Neuronal stem cell (in vitro differentiated cells): Measurements from ENCODE around the gene GSPT1.

Experiments used
- DNase-seq: peaks from one replicate; pipeline ENCODE4 v3.0.0-alpha.2; 2013; ENCODE audit warnings: low spot score
- H2AFZ ChIP-seq: one replicate; pipeline ENCODE4 v1.6.1; 2013; ENCODE audit warnings: mild to moderate bottlenecking, low read length, inconsistent platforms
- H2AK5ac ChIP-seq: 2 replicates; pipeline ENCODE4 v1.6.1; 2013; ENCODE audit warnings: low read depth, mild to moderate bottlenecking, inconsistent platforms, low read length, moderate library complexity, mixed read lengths
- H2BK120ac ChIP-seq: 2 replicates; pipeline ENCODE4 v1.6.1; 2013; ENCODE audit warnings: low read depth, mild to moderate bottlenecking, inconsistent platforms, low read length, moderate library complexity, mixed read lengths
- H2BK12ac ChIP-seq: one replicate; pipeline ENCODE4 v1.6.1; 2013; ENCODE audit warnings: low read length, inconsistent platforms
- H2BK15ac ChIP-seq: 2 replicates; pipeline ENCODE4 v1.6.1; 2013; ENCODE audit warnings: mild to moderate bottlenecking, low read length, inconsistent platforms, mixed read lengths
- H2BK5ac ChIP-seq: one replicate; pipeline ENCODE4 v1.6.1; 2013; ENCODE audit warnings: inconsistent platforms, mild to moderate bottlenecking, low read length, moderate library complexity
- H3K14ac ChIP-seq: one replicate; pipeline ENCODE4 v1.6.1; 2013; ENCODE audit warnings: low read length, inconsistent platforms
- H3K18ac ChIP-seq: 2 replicates; pipeline ENCODE4 v1.6.1; 2013; ENCODE audit warnings: low read length, inconsistent platforms
- H3K23ac ChIP-seq: 2 replicates; pipeline ENCODE4 v1.6.1; 2013; ENCODE audit warnings: low read depth, mild to moderate bottlenecking, mixed read lengths, low read length, inconsistent platforms; ENCODE audit not compliant: poor library complexity
- H3K27ac ChIP-seq: replicated peaks from 3 replicates; pipeline ENCODE4 v1.5.1; 2013; ENCODE audit warnings: low read length, inconsistent platforms
- H3K27me3 ChIP-seq, 3 experiments: 2 replicates each; pipeline ENCODE4 v1.6.1; 2013; ENCODE audit warnings: low read length in 3 of 3, mild to moderate bottlenecking in 2 of 3, inconsistent platforms in 1 of 3, low read depth in 1 of 3, mixed read lengths in 1 of 3, moderate library complexity in 1 of 3; ENCODE audit not compliant: control insufficient read depth in 3 of 3, insufficient read depth in 3 of 3
- H3K36me3 ChIP-seq, 2 donors: replicated peaks in 1 of 2; 2 replicates each; pipeline ENCODE4 v1.6.1; 2013; ENCODE audit warnings: low read length in 2 of 2; ENCODE audit not compliant: control insufficient read depth in 2 of 2, insufficient read depth in 2 of 2
- H3K4ac ChIP-seq: 2 replicates; pipeline ENCODE4 v1.6.1; 2013; ENCODE audit warnings: inconsistent platforms, mild to moderate bottlenecking, low read length, moderate library complexity
- H3K4me1 ChIP-seq, 2 donors: 1 replicate in 1 of 2; 2 replicates in 1 of 2; pipeline ENCODE4 v1.6.1; 2013; ENCODE audit warnings: low read length in 2 of 2, low read depth in 1 of 2; ENCODE audit not compliant: control insufficient read depth in 2 of 2, insufficient read depth in 1 of 2
- H3K4me2 ChIP-seq: one replicate; pipeline ENCODE4 v1.6.1; 2013; ENCODE audit warnings: mild to moderate bottlenecking, low read length, inconsistent platforms; ENCODE audit not compliant: insufficient read depth, poor library complexity, severe bottlenecking
- H3K4me3 ChIP-seq, 2 donors: 2 replicates each; pipeline ENCODE4 v1.5.1; 2013; ENCODE audit warnings: low read length in 2 of 2, mild to moderate bottlenecking in 2 of 2, inconsistent platforms in 1 of 2, moderate library complexity in 1 of 2
- H3K79me1 ChIP-seq: one replicate; pipeline ENCODE4 v1.6.1; 2013; ENCODE audit warnings: low read depth, mild to moderate bottlenecking, inconsistent platforms, low read length, moderate library complexity
- H3K9ac ChIP-seq: one replicate; pipeline ENCODE4 v1.6.1; 2013; ENCODE audit warnings: mild to moderate bottlenecking, low read depth, low read length, inconsistent platforms; ENCODE audit not compliant: poor library complexity
- H3K9me3 ChIP-seq, 2 donors: replicated peaks in 1 of 2; 2 replicates each; pipeline versions ENCODE3 to v1.6.1; 2013; ENCODE audit warnings: low read length in 2 of 2, mild to moderate bottlenecking in 2 of 2, inconsistent platforms in 1 of 2, low read depth in 1 of 2, mixed read lengths in 1 of 2, moderate library complexity in 1 of 2; ENCODE audit not compliant: control insufficient read depth in 2 of 2, insufficient read depth in 1 of 2
- H4K8ac ChIP-seq: one replicate; pipeline ENCODE4 v1.6.1; 2013; ENCODE audit warnings: low read depth, mild to moderate bottlenecking, inconsistent platforms, low read length, moderate library complexity
- H4K91ac ChIP-seq: one replicate; pipeline ENCODE4 v1.6.1; 2013; ENCODE audit warnings: low read length, low read depth, mild to moderate bottlenecking, inconsistent platforms; ENCODE audit not compliant: poor library complexity
- WGBS, 2 donors: extraction: QIAGEN DNeasy Blood & Tissue Kit; methylation state at CpG; one replicate each; pipeline ENCODE4 v1.1.7; 2013; ENCODE audit warnings: missing lambda C conversion rate in 2 of 2, mixed read lengths in 1 of 2; ENCODE audit not compliant: insufficient read length in 2 of 2, insufficient replicate concordance in 1 of 2; ENCODE audit errors: extremely low coverage in 2 of 2; 5-methylcytosine and 5-hydroxymethylcytosine counted together

The GSPT1 gene

DNA sequence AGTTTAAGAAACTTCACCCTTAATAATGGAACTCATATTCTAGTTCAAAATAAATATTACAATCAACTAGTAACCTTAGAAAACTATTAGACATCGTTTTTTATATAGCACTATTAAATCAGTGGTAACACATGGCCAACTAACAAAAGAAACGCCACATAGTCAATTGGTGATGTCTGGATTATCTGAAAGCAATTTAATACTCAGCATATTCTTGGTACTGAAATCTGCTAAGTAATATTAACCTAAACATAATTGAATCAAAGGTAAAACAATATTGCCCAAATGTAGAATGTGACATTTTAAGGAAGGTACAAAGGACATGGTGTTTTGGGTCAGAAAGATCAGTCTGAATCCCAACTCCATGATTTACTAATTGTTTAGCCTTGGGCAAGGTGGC lies 53.3 kb downstream of the GSPT1 start:
- H3K36me3 ChIP-seq: peaks cover 0 to 5% of the 10 kb centered on the region in 2 donors
- no peak overlapping the region for H3K18ac ChIP-seq
- no peak overlapping the region for H2BK5ac ChIP-seq
- H3K4me1 ChIP-seq: no peaks in the 10 kb centered on the region
- H4K91ac ChIP-seq: no peak overlapping the region
- H3K23ac ChIP-seq: no peak overlapping the region
- H3K27ac ChIP-seq: no peak overlapping the region
- H3K9ac ChIP-seq: no peak overlapping the region
- no peaks in the 10 kb centered on the region for H3K9me3 ChIP-seq
- no peak for DNase-seq
- no peak overlapping the region for H3K14ac ChIP-seq
- H2BK12ac ChIP-seq: no peak overlapping the region
- no peak overlapping the region for H2AK5ac ChIP-seq
- H2AFZ ChIP-seq: no peak overlapping the region
- no peak overlapping the region for H4K8ac ChIP-seq
- no peaks in the 10 kb centered on the region for H3K79me1 ChIP-seq
- no peaks in the 10 kb centered on the region for H3K27me3 ChIP-seq
- H2BK15ac ChIP-seq: no peak overlapping the region
- H3K4me3 ChIP-seq: no peak overlapping the region
- H3K4me2 ChIP-seq: no peak overlapping the region
- no peak overlapping the region for H2BK120ac ChIP-seq
- H3K4ac ChIP-seq: no peak overlapping the region
- no CpG with 5 or more reads among the region's 2 CpGs for WGBS, 2 donors

DNA sequence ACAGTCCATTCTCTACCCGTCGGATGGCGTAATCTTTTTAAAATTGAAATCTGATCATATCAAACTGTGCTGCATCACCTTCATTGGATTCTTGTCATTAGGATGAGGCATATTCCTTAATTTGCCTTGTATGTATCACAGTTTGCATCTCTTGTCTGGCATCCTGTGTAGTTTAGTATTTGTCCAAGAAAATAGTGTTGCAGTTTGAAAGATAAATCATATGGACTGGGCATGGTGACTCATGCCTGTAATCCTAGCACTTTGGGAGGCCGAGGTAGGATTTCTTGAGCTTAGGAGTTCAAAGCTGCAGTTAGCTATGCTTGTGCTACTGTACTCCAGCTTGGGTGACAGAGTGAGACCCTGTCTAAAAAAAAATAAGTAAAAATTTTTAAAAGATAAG lies 58.6 kb downstream of the GSPT1 start:
- no CpG with 5 or more reads among the region's 4 CpGs for WGBS, 2 donors
- no peak overlapping the region for H2BK12ac ChIP-seq

GRCh38 chr16:11852092-11852809 lies 63.5 kb downstream of the GSPT1 start:
- H4K91ac ChIP-seq: no peak overlapping the region
- no peak overlapping the region for H4K8ac ChIP-seq
- H2BK12ac ChIP-seq: no peak overlapping the region
- peak overlapping the region; percentile 87 to 99 for H3K4me3 ChIP-seq
- WGBS, 2 donors: no CpG with 5 or more reads among the region's 33 CpGs
- H2AK5ac ChIP-seq: no peak overlapping the region
- H2AFZ ChIP-seq: peak overlapping the region; percentile 91
- H3K4me2 ChIP-seq: peak overlapping the region; percentile 63
- H3K14ac ChIP-seq: no peak overlapping the region
- H3K27ac ChIP-seq: no peak overlapping the region
- H3K27me3 ChIP-seq: no peaks in the 10 kb centered on the region
- peak overlapping the region; percentile 90 for H3K9ac ChIP-seq
- H3K18ac ChIP-seq: no peak overlapping the region
- no peak for DNase-seq
- no peak overlapping the region for H3K23ac ChIP-seq
- H3K4ac ChIP-seq: no peak overlapping the region
- no peak overlapping the region for H2BK15ac ChIP-seq
- peaks cover 2 to 8% of the 10 kb centered on the region in 2 donors for H3K4me1 ChIP-seq
- peaks cover 8 to 41% of the 10 kb centered on the region in 2 donors for H3K36me3 ChIP-seq
- H2BK5ac ChIP-seq: peak overlapping the region; percentile 10
- no peaks in the 10 kb centered on the region for H3K9me3 ChIP-seq
- H2BK120ac ChIP-seq: no peak overlapping the region
- peaks cover 13% of the 10 kb centered on the region for H3K79me1 ChIP-seq

More for the DNA sequence above, 58.6 kb downstream of the GSPT1 start:
- Histone ChIP-seq H2BK120ac (no peak overlapping the region), H3K27ac (no peak overlapping the region), H3K14ac (no peak overlapping the region), H3K18ac (no peak overlapping the region), H3K4ac (no peak overlapping the region), H2BK5ac (no peak overlapping the region), H4K8ac (no peak overlapping the region), H3K27me3 (no peaks in the 10 kb centered on the region), H3K23ac (no peak overlapping the region), H2AK5ac (no peak overlapping the region), H4K91ac (no peak overlapping the region), H3K79me1 (no peaks in the 10 kb centered on the region), H3K4me3 (no peak overlapping the region), H3K4me2 (no peak overlapping the region), H3K9me3 (no peaks in the 10 kb centered on the region), H3K36me3 (peaks cover 0 to 12% of the 10 kb centered on the region in 2 donors), H3K9ac (no peak overlapping the region), H2AFZ (no peak overlapping the region), H3K4me1 (peaks cover 1 to 5% of the 10 kb centered on the region in 2 donors), H2BK15ac (no peak overlapping the region)
- no peak for DNase-seq

GRCh38 chr16:11851294-11852091 lies 64.3 kb downstream of the GSPT1 start, which contains the start of gene RSL1D1:
Gene RSL1D1, minus strand, starts transcription at chr16:11851542. Its CDS starts 30 bp downstream, at chr16:11851512.
- Histone ChIP-seq H2AK5ac (no peak within 1 kb of the TSS), H3K27me3 (no peaks in the 10 kb centered on the region), H3K4me3 (peak within 1 kb of the TSS; percentile 87 to 99), H3K27ac (peak within 1 kb of the TSS; percentile 43), H3K9me3 (no peaks in the 10 kb centered on the region), H4K8ac (peak within 1 kb of the TSS; percentile 97), H2BK12ac (no peak within 1 kb of the TSS), H3K79me1 (peaks cover 13% of the 10 kb centered on the region), H2BK15ac (no peak within 1 kb of the TSS), H3K14ac (no peak within 1 kb of the TSS), H3K4me2 (peak within 1 kb of the TSS; percentile 63), H3K18ac (peak within 1 kb of the TSS; percentile 94), H3K23ac (peak within 1 kb of the TSS; percentile 95), H2AFZ (peak within 1 kb of the TSS; percentile 91), H3K4me1 (peaks cover 2 to 8% of the 10 kb centered on the region in 2 donors), H2BK5ac (peak within 1 kb of the TSS; percentile 10), H3K36me3 (peaks cover 10 to 48% of the 10 kb centered on the region in 2 donors), H4K91ac (no peak within 1 kb of the TSS), H2BK120ac (no peak within 1 kb of the TSS), H3K4ac (no peak within 1 kb of the TSS), H3K9ac (peak within 1 kb of the TSS; percentile 90)
- peak; percentile 94 for DNase-seq
- WGBS, 2 donors: no CpG with 5 or more reads among the region's 57 CpGs
